Panc1 (cell line): ENCODE results near the gene ST6GALNAC1. TPM values are rescaled to one million over a fixed set of nuclear protein-coding genes. Genes with fewer than 3 reads are reported as not detected.

Source experiments
- ATAC-seq: fragments of 200-7000 bp; cut with Tn5 transposase; 2 replicates; pipeline ENCODE4 v1.9.1; 2020; ENCODE audit warnings: mild to moderate bottlenecking, moderate library complexity
- BruUV-seq: library from RNA; stranded (reverse); fragments of 400-500 nt; replicated peaks from 2 replicates; lab custom pipeline; 2021; lab: Mats Ljungman, UMichigan
- CTCF ChIA-PET: fragments of 300-600 bp; sonication (Branson Sonifier 250); formaldehyde crosslinking; loops from one replicate; lab custom pipeline; 2022; ENCODE audit warnings: antibody characterized with exemption; lab: Charles Lee
- POLR2A ChIA-PET: fragments of 300-600 bp; sonication (Branson Sonifier 250); formaldehyde crosslinking; loops from one replicate; lab custom pipeline; 2022; ENCODE audit warnings: antibody characterized with exemption; lab: Charles Lee
- DNase-seq: peaks from one replicate; pipeline ENCODE4 v3.0.0-alpha.2; 2010; ENCODE audit warnings: low read depth, low spot score
- H3K27ac ChIP-seq: 2 replicates; pipeline ENCODE4 v1.5.1; 2011; ENCODE audit warnings: mild to moderate bottlenecking, low read length, inconsistent platforms
- H3K27me3 ChIP-seq: fragments of 200-500 bp; sonication (Bioruptor generic); 2 replicates; pipeline ENCODE4 v1.6.0; 2014; ENCODE audit warnings: low read length, inconsistent platforms; ENCODE audit not compliant: control insufficient read depth, insufficient read depth
- H3K36me3 ChIP-seq: fragments of 200-500 bp; sonication (Bioruptor generic); 2 replicates; pipeline ENCODE4 v1.5.1; 2014; ENCODE audit warnings: inconsistent platforms, mild to moderate bottlenecking, low read length, moderate library complexity; ENCODE audit not compliant: control insufficient read depth, insufficient read depth
- H3K4me1 ChIP-seq: 2 replicates; pipeline ENCODE4 v1.5.1; 2011; ENCODE audit warnings: inconsistent platforms, mild to moderate bottlenecking, low read length, moderate library complexity; ENCODE audit not compliant: control insufficient read depth, insufficient read depth
- H3K4me3 ChIP-seq, 2 experiments: 2 replicates each; pipeline ENCODE4 v1.5.1; 2011 to 2012; ENCODE audit warnings: low read depth in 2 of 2, low read length in 2 of 2, mild to moderate bottlenecking in 2 of 2, inconsistent platforms in 1 of 2, moderate library complexity in 1 of 2
- H3K9me3 ChIP-seq: fragments of 200-500 bp; sonication (Bioruptor generic); 2 replicates; pipeline ENCODE4 v1.5.1; 2014; ENCODE audit warnings: low read depth, mild to moderate bottlenecking, inconsistent platforms, low read length, moderate library complexity; ENCODE audit not compliant: control insufficient read depth, insufficient read depth
- CTCF ChIP-seq: fragments of 450-650 bp; IDR thresholded peaks from 2 replicates; pipeline ENCODE4 v1.5.1; 2017; ENCODE audit warnings: mild to moderate bottlenecking
- POLR2AphosphoS5 ChIP-seq: IDR thresholded peaks from 2 replicates; pipeline ENCODE4 v1.6.1; 2012; ENCODE audit warnings: mild to moderate bottlenecking, low read depth, low read length, moderate library complexity
- REST ChIP-seq, 2 experiments: IDR thresholded peaks; 2 replicates each; pipeline ENCODE4 v1.6.1; 2011 to 2012; ENCODE audit warnings: low read depth in 2 of 2, control low read depth in 1 of 2, low read length in 1 of 2, mild to moderate bottlenecking in 1 of 2, moderate library complexity in 1 of 2; ENCODE audit not compliant: insufficient read depth in 1 of 2
- SIN3A ChIP-seq: IDR thresholded peaks from 2 replicates; pipeline ENCODE4 v1.6.1; 2012; ENCODE audit warnings: low read depth, mild to moderate bottlenecking, low read length, moderate library complexity, borderline replicate concordance; ENCODE audit not compliant: insufficient read depth
- TCF7L2 ChIP-seq: IDR thresholded peaks from 2 replicates; pipeline ENCODE4 v1.6.1; 2011; ENCODE audit warnings: mild to moderate bottlenecking, low read depth, low read length, inconsistent platforms
- in situ Hi-C: cut with HindIII; loops from 2 replicates; pipeline ENCODE4 v1.10.0; 2016; ENCODE audit warnings: low sequenced_read_pairs, low pct_unique_long_range_greater_than_20kb
- intact Hi-C: fragments of 100-400 bp; cut with micrococcal nuclease; formaldehyde crosslinking; loops from one replicate; pipeline ENCODE4 v1.10.0; 2022; ENCODE audit not compliant: unreplicated experiment
- total RNA-seq: library from RNA; stranded (reverse); gene quantifications from one replicate; pipeline ENCODE4 v1.2.1, GENCODE V29; 2021; ENCODE audit not compliant: unreplicated experiment

ST6GALNAC1 gene
- total RNA-seq, 1 experiment from 2014 or later: 0.15 TPM

GRCh38 chr17:76633628-76634328 lies 9.8 kb downstream of the ST6GALNAC1 start:
- Histone ChIP-seq H3K36me3 (no peaks in the 10 kb centered on the region), H3K4me3 (no peak overlapping the region), H3K27ac (no peak overlapping the region), H3K27me3 (no peaks in the 10 kb centered on the region), H3K9me3 (no peaks in the 10 kb centered on the region), H3K4me1 (no peaks in the 10 kb centered on the region)
- BruUV-seq: no TSS peak
- no peak for DNase-seq
- intact Hi-C loops: no loop called here
- TF ChIP-seq POLR2AphosphoS5 (no peak), TCF7L2 (no peak), CTCF (no peak), SIN3A (no peak), REST (IDR thresholded peaks at IDR 0.05; ENCODE audit: insufficient read depth in 1 of 2, low read depth in 2 of 2, low read length in 1 of 2) (no peak)
- POLR2A ChIA-PET: no interaction called here
- CTCF ChIA-PET: no interaction called here
- ATAC-seq: no peak
- in situ Hi-C loops: no loop called here

GRCh38 chr17:76631821-76632565 lies 11.6 kb downstream of the ST6GALNAC1 start:
- TF ChIP-seq CTCF (no peak), POLR2AphosphoS5 (no peak), TCF7L2 (no peak), SIN3A (no peak), REST (IDR thresholded peaks at IDR 0.05; ENCODE audit: insufficient read depth in 1 of 2, low read depth in 2 of 2, low read length in 1 of 2) (no peak)
- ATAC-seq (no peak), DNase-seq (no peak)
- no peaks in the 10 kb centered on the region for H3K27me3 ChIP-seq
- H3K27ac ChIP-seq: no peak overlapping the region
- intact Hi-C loops: no loop called here
- H3K4me1 ChIP-seq: no peaks in the 10 kb centered on the region
- H3K9me3 ChIP-seq: no peaks in the 10 kb centered on the region
- in situ Hi-C loops: no loop called here
- ChIA-PET POLR2A (no interaction called here), CTCF (no interaction called here)
- no peaks in the 10 kb centered on the region for H3K36me3 ChIP-seq
- no TSS peak for BruUV-seq
- no peak overlapping the region for H3K4me3 ChIP-seq
